GM12878 (cell line): ENCODE data around the gene ADARB1. TPM values are rescaled to one million over a fixed set of nuclear protein-coding genes. Genes with fewer than 3 reads are reported as not detected.

Source experiments
- ATAC-seq: fragments of 200-7000 bp; cut with Tn5 transposase; 3 replicates; pipeline ENCODE4 v1.9.1; 2020; ENCODE audit warnings: mild to moderate bottlenecking, moderate library complexity
- BruUV-seq: library from RNA; stranded (reverse); fragments of 400-500 nt; replicated peaks from 2 replicates; lab custom pipeline; 2021; lab: Mats Ljungman, UMichigan
- CTCF ChIA-PET: fragments of 300-600 bp; sonication (Branson Sonifier 250); formaldehyde crosslinking; extraction: SDS; loops from one replicate; lab custom pipeline; 2021; ENCODE audit warnings: inconsistent platforms; lab: Yijun Ruan, JAX
- POLR2A ChIA-PET: fragments of 350-600 bp; formaldehyde crosslinking; extraction: SDS; loops from one replicate; lab custom pipeline; 2021; ENCODE audit warnings: inconsistent platforms; lab: Charles Lee
- RAD21 ChIA-PET: fragments of 300-600 bp; sonication (Branson Sonifier 250); formaldehyde crosslinking; loops from one replicate; lab custom pipeline; 2023; ENCODE audit warnings: antibody characterized with exemption; ENCODE audit not compliant: unreplicated experiment; lab: Charles Lee
- SMC1A ChIA-PET: fragments of 300-600 bp; sonication (Branson Sonifier 250); formaldehyde crosslinking; loops from one replicate; lab custom pipeline; 2023; ENCODE audit not compliant: unreplicated experiment, uncharacterized antibody; lab: Charles Lee
- DNase-seq: peaks from one replicate; pipeline ENCODE4 v3.0.0-alpha.2; 2011; ENCODE audit warnings: low read depth, low spot score
- FAIRE-seq: peaks from 3 replicates; lab custom pipeline; 2011; peaks lifted over from hg19 to GRCh38; lab: Jason Lieb, UNC
- H2AFZ ChIP-seq: 2 replicates; pipeline ENCODE4 v1.6.0; 2011; ENCODE audit warnings: low read depth, low read length, control low read depth; ENCODE audit not compliant: control insufficient read depth
- H3K27ac ChIP-seq: 2 replicates; pipeline ENCODE4 v1.5.1; 2011; ENCODE audit warnings: control low read depth; ENCODE audit not compliant: control insufficient read depth, insufficient read depth
- H3K27me3 ChIP-seq, 2 experiments: replicated peaks in 1 of 2; 2 replicates each; pipeline versions ENCODE4 v1.6.0 to v1.6.1; 2011; ENCODE audit warnings: low read length in 1 of 2; ENCODE audit not compliant: control insufficient read depth in 2 of 2, insufficient read depth in 2 of 2
- H3K36me3 ChIP-seq, 2 experiments: 2 replicates each; pipeline ENCODE4 v1.5.1; 2011; ENCODE audit warnings: low read length in 1 of 2; ENCODE audit not compliant: control insufficient read depth in 2 of 2, insufficient read depth in 2 of 2
- H3K4me1 ChIP-seq: 2 replicates; pipeline ENCODE4 v1.6.1; 2011; ENCODE audit warnings: mild to moderate bottlenecking, low read length, moderate library complexity, mixed read lengths; ENCODE audit not compliant: control insufficient read depth, insufficient read depth
- H3K4me2 ChIP-seq: 2 replicates; pipeline ENCODE4 v1.6.0; 2011; ENCODE audit warnings: control low read depth; ENCODE audit not compliant: control insufficient read depth, insufficient read depth
- H3K4me3 ChIP-seq: fragments of 200-600 bp; sonication (generic); 2 replicates; pipeline ENCODE4 v1.5.1; 2016
- H3K79me2 ChIP-seq: 2 replicates; pipeline ENCODE4 v1.6.0; 2011; ENCODE audit warnings: low read length; ENCODE audit not compliant: control insufficient read depth, insufficient read depth
- H3K9ac ChIP-seq: 2 replicates; pipeline ENCODE4 v1.8.0; 2011; ENCODE audit warnings: low read length, control low read depth, mixed read lengths; ENCODE audit not compliant: control insufficient read depth, insufficient read depth
- H3K9me3 ChIP-seq: replicated peaks from 3 replicates; pipeline ENCODE4 v1.5.1; 2011; ENCODE audit warnings: mild to moderate bottlenecking, low read length; ENCODE audit not compliant: control insufficient read depth, insufficient read depth
- H4K20me1 ChIP-seq: 2 replicates; pipeline ENCODE4 v1.6.0; 2011; ENCODE audit not compliant: control insufficient read depth, insufficient read depth
- FOS ChIP-seq: IDR thresholded peaks from 3 replicates; pipeline ENCODE4 v1.6.1; 2011; ENCODE audit warnings: borderline replicate concordance; ENCODE audit not compliant: insufficient read length; ENCODE audit errors: extremely low read depth
- GABPA ChIP-seq: IDR thresholded peaks from 2 replicates; pipeline ENCODE4 v1.6.1; 2014; ENCODE audit warnings: antibody characterized with exemption, low read depth, mild to moderate bottlenecking, inconsistent platforms
- KDM1A ChIP-seq: fragments of 200-600 bp; sonication (generic); IDR thresholded peaks from 2 replicates; pipeline ENCODE4 v1.6.1; 2016; ENCODE audit warnings: borderline replicate concordance
- SUZ12 ChIP-seq: fragments of 200-600 bp; sonication (generic); IDR thresholded peaks from one replicate; pipeline ENCODE4 v1.6.1; 2018; ENCODE audit warnings: antibody characterized with exemption, mild to moderate bottlenecking; ENCODE audit not compliant: unreplicated experiment
- TAF1 ChIP-seq: IDR thresholded peaks from 2 replicates; pipeline ENCODE4 v1.6.1; 2011; ENCODE audit warnings: mild to moderate bottlenecking, low read depth, low read length, borderline replicate concordance
- ZNF274 ChIP-seq: IDR thresholded peaks from one replicate; pipeline ENCODE4 v1.8.0; 2011; ENCODE audit not compliant: insufficient read length, insufficient read depth
- ZSCAN29 ChIP-seq: fragments of 450-650 bp; IDR thresholded peaks from 2 replicates; pipeline ENCODE4 v1.6.1; 2017; ENCODE audit warnings: mild to moderate bottlenecking, moderate library complexity
- WGBS: methylation state at CpG from one replicate; pipeline ENCODE4 v1.1.6; 2016; ENCODE audit warnings: low lambda C conversion rate; ENCODE audit not compliant: insufficient replicate concordance, insufficient coverage; ENCODE audit errors: missing lambda C conversion rate; 5-methylcytosine and 5-hydroxymethylcytosine counted together
- in situ Hi-C: fragments of 300-500 bp; cut with MboI; formaldehyde crosslinking; loops from 9 replicates; pipeline ENCODE4 v1.14.3; 2018; ENCODE audit warnings: mixed read lengths
- intact Hi-C: fragments of 100-400 bp; cut with micrococcal nuclease; formaldehyde crosslinking; loops from one replicate; pipeline ENCODE4 v1.14.2; 2022; ENCODE audit not compliant: unreplicated experiment
- polyA plus RNA-seq, 11 experiments: library from polyadenylated mRNA; depleted of rRNA in 4 of 11; unstranded in 6 of 11; stranded (reverse) in 5 of 11; fragments of >200 nt; fragmentation: Nextera tagmentation in 4 of 11; fragmentation: Illumina TruSeq in 1 of 11; extraction: Ambion mirVana in 4 of 11; extraction: Trizol in 1 of 11; gene quantifications; 1 replicate in 1 of 11; 2 replicates in 10 of 11; pipeline versions ENCODE4 v1.2.1 to v1.2.3, GENCODE V29; 2011 to 2016; ENCODE audit warnings: inconsistent platforms in 2 of 11, missing spikeins in 2 of 11, low read depth in 1 of 11
- total RNA-seq, 4 experiments: library from RNA; depleted of rRNA in 3 of 4; stranded (reverse); fragments of >200 nt in 3 of 4; fragmentation: Illumina TruSeq in 1 of 4; extraction: Trizol in 1 of 4; gene quantifications; 2 replicates each; pipeline versions ENCODE4 v1.2.1 to v1.2.3, GENCODE V29; 2013 to 2021
- TF ChIP-seq, protein P1 (sequence below): fragments of 450-650 bp; IDR thresholded peaks from 2 replicates; pipeline ENCODE4 v1.6.1; 2018; ENCODE audit warnings: mild to moderate bottlenecking, low read depth, moderate library complexity; ENCODE audit not compliant: partially characterized antibody
- TF ChIP-seq, protein P2 (sequence below): IDR thresholded peaks from 2 replicates; pipeline ENCODE4 v1.6.1; 2012; ENCODE audit warnings: improper control_type of control experiment, low read depth, low read length; ENCODE audit not compliant: insufficient replicate concordance

Gene ADARB1
- total and polyA plus RNA-seq, 10 of the 15 experiments (the other 5 are each of a cell fraction or from before 2014, with no cell fraction given): 5.7 to 61.7 (median 25.3) TPM

DNA sequence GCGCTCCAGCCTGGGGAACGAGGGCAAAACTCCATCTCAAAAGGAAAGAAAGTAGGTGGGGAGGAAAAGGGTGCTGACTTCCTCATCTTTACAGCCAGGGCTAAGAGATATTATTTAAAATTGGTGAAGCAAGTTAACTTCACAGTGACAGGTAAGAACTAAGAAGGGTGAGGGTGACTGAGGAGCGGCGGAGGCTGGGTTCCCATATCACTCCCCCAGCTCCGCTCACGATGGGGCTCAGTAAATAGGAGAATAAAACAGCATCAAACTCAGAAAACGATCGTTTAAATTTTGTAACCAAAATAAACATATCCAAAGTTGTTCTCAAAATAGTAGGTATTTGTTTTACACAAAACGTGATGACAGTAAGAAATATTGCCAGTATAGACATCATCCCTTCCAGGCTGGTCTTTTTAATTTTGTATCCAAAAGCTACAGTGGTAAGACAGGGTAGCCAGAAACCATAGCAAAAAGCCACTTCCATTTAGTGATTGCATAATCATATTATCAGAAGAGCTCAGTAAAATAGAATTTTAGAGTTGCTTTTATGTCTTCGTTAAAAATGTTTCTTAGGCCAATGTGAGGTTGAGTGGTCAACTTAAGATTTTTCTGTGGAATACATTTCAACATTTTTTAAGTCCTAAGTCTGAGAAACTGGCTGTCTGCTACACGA, 26.2 kb upstream of the ADARB1 start:
- no peaks in the 10 kb centered on the region for H4K20me1 ChIP-seq
- H3K36me3 ChIP-seq: no peaks in the 10 kb centered on the region
- H3K9me3 ChIP-seq: peaks cover 2% of the 10 kb centered on the region; the same call in 2 of the 3 replicates
- H3K4me3 ChIP-seq: no peak overlapping the region
- H2AFZ ChIP-seq: no peak overlapping the region
- H3K4me1 ChIP-seq: no peaks in the 10 kb centered on the region
- intact Hi-C loops (no loop called here), in situ Hi-C loops (no loop called here)
- no peak for ATAC-seq
- SMC1A ChIA-PET: no interaction called here
- CTCF ChIA-PET: interaction anchor here (1.4 to 2.3 kb wide), 2 partner anchors 80 to 98 kb away, joined by 3 to 9 read pairs; no protein-coding TSS in a partner anchor
- H3K9ac ChIP-seq: no peak overlapping the region
- no peak for DNase-seq
- no peaks in the 10 kb centered on the region for H3K79me2 ChIP-seq
- no peak for FAIRE-seq
- BruUV-seq: no TSS peak
- RAD21 ChIA-PET: no interaction called here
- POLR2A ChIA-PET: no interaction called here
- TF ChIP-seq SUZ12: no peak
- no peak for TF ChIP-seq ZNF274
- TF ChIP-seq GABPA: no peak
- TF ChIP-seq FOS: no peak
- TF ChIP-seq ZSCAN29: no peak
- no peak overlapping the region for H3K27ac ChIP-seq
- peaks cover 0 to 2% of the 10 kb centered on the region in 2 experiments; a peak in 3 of 4 replicates for H3K27me3 ChIP-seq
- WGBS: 7% methylated on average over 11 of the region's 11 CpGs
- H3K4me2 ChIP-seq: no peak overlapping the region

DNA sequence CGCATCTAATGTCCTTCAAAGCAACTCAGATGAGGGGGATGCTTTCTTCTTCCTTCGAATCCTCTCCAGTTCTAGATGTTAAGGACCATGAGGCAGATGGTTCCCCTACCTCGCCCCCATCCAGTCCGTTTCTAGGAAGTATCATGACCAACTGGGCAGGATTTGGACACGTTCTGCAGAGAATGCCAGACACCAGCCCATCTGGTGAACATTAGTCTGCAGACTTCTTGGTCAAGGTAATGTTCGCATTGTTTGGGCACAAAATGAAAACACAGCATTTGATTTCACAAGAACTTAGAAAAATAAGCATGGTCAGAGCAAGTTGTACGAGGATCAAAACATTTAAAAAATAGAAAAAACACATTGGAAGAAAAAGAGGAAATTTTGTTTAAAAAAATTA, 25.4 kb upstream of the ADARB1 start:
- POLR2A ChIA-PET: no interaction called here
- RAD21 ChIA-PET: no interaction called here
- TF ChIP-seq TAF1 (no peak), KDM1A (no peak)
- TF ChIP-seq, protein P1, sequence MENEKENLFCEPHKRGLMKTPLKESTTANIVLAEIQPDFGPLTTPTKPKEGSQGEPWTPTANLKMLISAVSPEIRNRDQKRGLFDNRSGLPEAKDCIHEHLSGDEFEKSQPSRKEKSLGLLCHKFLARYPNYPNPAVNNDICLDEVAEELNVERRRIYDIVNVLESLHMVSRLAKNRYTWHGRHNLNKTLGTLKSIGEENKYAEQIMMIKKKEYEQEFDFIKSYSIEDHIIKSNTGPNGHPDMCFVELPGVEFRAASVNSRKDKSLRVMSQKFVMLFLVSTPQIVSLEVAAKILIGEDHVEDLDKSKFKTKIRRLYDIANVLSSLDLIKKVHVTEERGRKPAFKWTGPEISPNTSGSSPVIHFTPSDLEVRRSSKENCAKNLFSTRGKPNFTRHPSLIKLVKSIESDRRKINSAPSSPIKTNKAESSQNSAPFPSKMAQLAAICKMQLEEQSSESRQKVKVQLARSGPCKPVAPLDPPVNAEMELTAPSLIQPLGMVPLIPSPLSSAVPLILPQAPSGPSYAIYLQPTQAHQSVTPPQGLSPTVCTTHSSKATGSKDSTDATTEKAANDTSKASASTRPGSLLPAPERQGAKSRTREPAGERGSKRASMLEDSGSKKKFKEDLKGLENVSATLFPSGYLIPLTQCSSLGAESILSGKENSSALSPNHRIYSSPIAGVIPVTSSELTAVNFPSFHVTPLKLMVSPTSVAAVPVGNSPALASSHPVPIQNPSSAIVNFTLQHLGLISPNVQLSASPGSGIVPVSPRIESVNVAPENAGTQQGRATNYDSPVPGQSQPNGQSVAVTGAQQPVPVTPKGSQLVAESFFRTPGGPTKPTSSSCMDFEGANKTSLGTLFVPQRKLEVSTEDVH: no peak
- TF ChIP-seq, protein P2, sequence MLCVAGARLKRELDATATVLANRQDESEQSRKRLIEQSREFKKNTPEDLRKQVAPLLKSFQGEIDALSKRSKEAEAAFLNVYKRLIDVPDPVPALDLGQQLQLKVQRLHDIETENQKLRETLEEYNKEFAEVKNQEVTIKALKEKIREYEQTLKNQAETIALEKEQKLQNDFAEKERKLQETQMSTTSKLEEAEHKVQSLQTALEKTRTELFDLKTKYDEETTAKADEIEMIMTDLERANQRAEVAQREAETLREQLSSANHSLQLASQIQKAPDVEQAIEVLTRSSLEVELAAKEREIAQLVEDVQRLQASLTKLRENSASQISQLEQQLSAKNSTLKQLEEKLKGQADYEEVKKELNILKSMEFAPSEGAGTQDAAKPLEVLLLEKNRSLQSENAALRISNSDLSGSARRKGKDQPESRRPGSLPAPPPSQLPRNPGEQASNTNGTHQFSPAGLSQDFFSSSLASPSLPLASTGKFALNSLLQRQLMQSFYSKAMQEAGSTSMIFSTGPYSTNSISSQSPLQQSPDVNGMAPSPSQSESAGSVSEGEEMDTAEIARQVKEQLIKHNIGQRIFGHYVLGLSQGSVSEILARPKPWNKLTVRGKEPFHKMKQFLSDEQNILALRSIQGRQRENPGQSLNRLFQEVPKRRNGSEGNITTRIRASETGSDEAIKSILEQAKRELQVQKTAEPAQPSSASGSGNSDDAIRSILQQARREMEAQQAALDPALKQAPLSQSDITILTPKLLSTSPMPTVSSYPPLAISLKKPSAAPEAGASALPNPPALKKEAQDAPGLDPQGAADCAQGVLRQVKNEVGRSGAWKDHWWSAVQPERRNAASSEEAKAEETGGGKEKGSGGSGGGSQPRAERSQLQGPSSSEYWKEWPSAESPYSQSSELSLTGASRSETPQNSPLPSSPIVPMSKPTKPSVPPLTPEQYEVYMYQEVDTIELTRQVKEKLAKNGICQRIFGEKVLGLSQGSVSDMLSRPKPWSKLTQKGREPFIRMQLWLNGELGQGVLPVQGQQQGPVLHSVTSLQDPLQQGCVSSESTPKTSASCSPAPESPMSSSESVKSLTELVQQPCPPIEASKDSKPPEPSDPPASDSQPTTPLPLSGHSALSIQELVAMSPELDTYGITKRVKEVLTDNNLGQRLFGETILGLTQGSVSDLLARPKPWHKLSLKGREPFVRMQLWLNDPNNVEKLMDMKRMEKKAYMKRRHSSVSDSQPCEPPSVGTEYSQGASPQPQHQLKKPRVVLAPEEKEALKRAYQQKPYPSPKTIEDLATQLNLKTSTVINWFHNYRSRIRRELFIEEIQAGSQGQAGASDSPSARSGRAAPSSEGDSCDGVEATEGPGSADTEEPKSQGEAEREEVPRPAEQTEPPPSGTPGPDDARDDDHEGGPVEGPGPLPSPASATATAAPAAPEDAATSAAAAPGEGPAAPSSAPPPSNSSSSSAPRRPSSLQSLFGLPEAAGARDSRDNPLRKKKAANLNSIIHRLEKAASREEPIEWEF: no peak

More for the DNA sequence above, 25.4 kb upstream of the ADARB1 start:
- ATAC-seq (no peak), DNase-seq (no peak), FAIRE-seq (no peak)
- H2AFZ ChIP-seq: no peak overlapping the region
- H3K9ac ChIP-seq: no peak overlapping the region
- SMC1A ChIA-PET: no interaction called here
- no peak overlapping the region for H3K4me3 ChIP-seq
- H3K4me1 ChIP-seq: no peaks in the 10 kb centered on the region
- H3K4me2 ChIP-seq: no peak overlapping the region
- H3K27ac ChIP-seq: no peak overlapping the region
- CTCF ChIA-PET: interaction anchor here (1.4 to 2.3 kb wide), 2 partner anchors 79 to 99 kb away, joined by 3 to 9 read pairs; no protein-coding TSS in a partner anchor
- H3K36me3 ChIP-seq: no peaks in the 10 kb centered on the region
- H3K27me3 ChIP-seq: peaks cover 0 to 2% of the 10 kb centered on the region in 2 experiments; a peak in 3 of 4 replicates
- H4K20me1 ChIP-seq: no peaks in the 10 kb centered on the region
- H3K79me2 ChIP-seq: no peaks in the 10 kb centered on the region
- peaks cover 2% of the 10 kb centered on the region; the same call in 2 of the 3 replicates for H3K9me3 ChIP-seq
- 11% methylated on average over 7 of the region's 7 CpGs for WGBS
- intact Hi-C loops (no loop called here), in situ Hi-C loops (no loop called here)
- no TSS peak for BruUV-seq
